PFSK-1 (cell line): Measurements from ENCODE around the gene RUNX3.

Experiments
- FOXP2 ChIP-seq: optimal IDR thresholded peaks from 2 replicates; pipeline ENCODE3; 2011; ENCODE audit warnings: borderline replicate concordance, control low read depth, inconsistent platforms; ENCODE audit not compliant: insufficient read depth; ENCODE audit errors: extremely low read length, extremely low read depth
- POLR2AphosphoS5 ChIP-seq: IDR thresholded peaks from 2 replicates; pipeline ENCODE4 v1.6.1; 2012; ENCODE audit warnings: low read depth, mild to moderate bottlenecking, control low read depth, low read length, moderate library complexity
- REST ChIP-seq, 2 experiments: IDR thresholded peaks; 2 replicates each; pipeline versions ENCODE4 v1.6.1 to v1.8.0; 2011 to 2012; ENCODE audit warnings: low read depth in 2 of 2, low read length in 2 of 2, control low read depth in 1 of 2, inconsistent platforms in 1 of 2, mild to moderate bottlenecking in 1 of 2, moderate library complexity in 1 of 2; ENCODE audit not compliant: insufficient read depth in 1 of 2
- SIN3A ChIP-seq: IDR thresholded peaks from 2 replicates; pipeline ENCODE4 v1.6.1; 2012; ENCODE audit warnings: mild to moderate bottlenecking, low read length, moderate library complexity, borderline replicate concordance; ENCODE audit not compliant: insufficient read depth
- TAF1 ChIP-seq: IDR thresholded peaks from 2 replicates; pipeline ENCODE4 v1.6.1; 2012; ENCODE audit warnings: low read length, control low read depth, borderline replicate concordance; ENCODE audit not compliant: insufficient read depth

The RUNX3 gene

DNA sequence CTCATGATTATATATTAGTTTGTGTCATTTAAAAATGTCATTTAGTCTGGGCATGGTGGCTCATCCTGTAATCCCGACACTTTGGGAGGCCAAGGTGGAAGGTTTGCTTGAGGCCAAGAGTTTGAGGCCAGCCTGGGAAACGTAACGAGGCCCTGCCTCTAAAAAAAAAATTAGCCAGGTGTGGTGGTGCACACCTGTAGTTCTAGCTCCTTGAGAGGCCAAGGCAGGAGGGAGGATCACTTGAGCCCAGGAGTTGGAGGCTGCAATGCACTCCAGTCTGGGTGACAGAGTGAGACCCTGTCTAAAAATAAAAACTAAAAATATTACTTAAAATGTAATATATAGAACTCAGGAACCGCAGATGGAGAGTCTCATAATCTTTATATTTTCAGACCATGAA, 34.6 kb downstream of the RUNX3 start:
- TF ChIP-seq POLR2AphosphoS5 (no peak), FOXP2 (no peak), SIN3A (no peak), REST (IDR thresholded peaks at IDR 0.05; ENCODE audit: insufficient read depth in 1 of 2, low read depth in 2 of 2, low read length in 2 of 2) (no peak), TAF1 (no peak)

GRCh38 chr1:24894002-24894401, 36.1 kb downstream of the RUNX3 start:
- TF ChIP-seq TAF1, result no peak
- no peak for TF ChIP-seq POLR2AphosphoS5
- no peak for TF ChIP-seq SIN3A

- TF ChIP-seq TAF1, result no peak
- no peak for TF ChIP-seq SIN3A
- TF ChIP-seq REST (IDR thresholded peaks at IDR 0.05; ENCODE audit: insufficient read depth in 1 of 2, low read depth in 2 of 2, low read length in 2 of 2), result no peak
- TF ChIP-seq FOXP2, result no peak
- TF ChIP-seq POLR2AphosphoS5, result no peak
Observed at GRCh38 chr1:24893431-24893830, 36.6 kb downstream of the RUNX3 start.

- TF ChIP-seq TAF1 (no peak), REST (IDR thresholded peaks at IDR 0.05; ENCODE audit: insufficient read depth in 1 of 2, low read depth in 2 of 2, low read length in 2 of 2) (no peak), SIN3A (no peak), POLR2AphosphoS5 (no peak), FOXP2 (no peak)
Observed at GRCh38 chr1:24892188-24893153, 37.6 kb downstream of the RUNX3 start.

DNA sequence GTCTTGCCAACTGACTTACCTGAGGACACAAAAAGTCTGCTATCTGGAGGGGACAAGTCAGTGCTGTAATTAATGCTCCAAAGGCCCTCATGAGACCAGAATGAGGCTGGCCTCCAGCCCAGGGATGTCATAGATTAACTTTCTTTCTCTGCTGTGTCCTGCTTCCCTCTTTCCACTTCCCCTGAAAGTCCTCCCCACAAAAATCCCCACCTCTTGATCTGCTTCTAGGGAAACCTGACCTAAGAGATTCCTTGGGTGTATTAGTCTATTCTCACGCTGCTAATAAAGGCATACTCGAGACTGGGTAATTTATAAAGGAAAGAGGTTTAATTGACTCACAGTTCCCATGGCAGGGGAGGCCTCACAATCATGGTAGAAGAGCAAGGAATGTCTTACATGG, 39.2 kb downstream of the RUNX3 start:
- TF ChIP-seq REST (IDR thresholded peaks at IDR 0.05; ENCODE audit: insufficient read depth in 1 of 2, low read depth in 2 of 2, low read length in 2 of 2) (no peak), TAF1 (no peak), SIN3A (no peak), POLR2AphosphoS5 (no peak), FOXP2 (no peak)
